ENCODE data around the gene HILPDA. TPM values are rescaled to one million over a fixed set of nuclear protein-coding genes. Genes with fewer than 3 reads are reported as not detected.
"Not testable (repeated sequence)": the region's sequence is repeated elsewhere in the genome, so short reads cannot be mapped to it uniquely, and the experiment has no call there.

The HILPDA gene
- polyA plus RNA-seq, 1 donor (not counting 4 experiments of a cell fraction or from before 2014, with no cell fraction given) = 17.9 TPM

DNA sequence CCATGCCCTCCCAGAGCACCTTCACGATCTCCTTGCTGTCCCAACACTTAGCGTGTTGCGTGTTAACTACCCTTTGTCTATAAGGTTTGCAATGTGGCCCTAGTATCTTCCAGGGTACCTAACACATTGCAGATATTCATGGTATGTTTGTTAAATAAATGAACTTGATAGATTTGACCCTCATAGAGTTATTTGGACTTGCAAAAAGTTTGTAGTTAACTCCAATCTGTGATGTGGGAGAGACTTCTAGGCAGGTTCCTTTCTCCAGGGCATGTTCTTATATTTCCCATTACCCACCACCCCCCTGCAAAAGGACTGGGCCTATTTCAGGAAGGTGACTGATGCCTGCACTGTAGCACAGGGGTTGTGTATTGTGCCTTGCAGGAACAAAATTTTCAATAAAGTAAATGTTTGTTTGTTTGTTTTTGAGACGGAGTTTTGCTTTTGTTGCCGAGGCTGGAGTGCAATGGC lies 612 bp downstream of the HILPDA start:
- Histone ChIP-seq H3K4me1 (ENCODE audit: control insufficient read depth, extremely low read depth, insufficient read depth, low read length) (peaks cover 17% of the 10 kb centered on the region), H3K79me2 (ENCODE audit: control insufficient read depth, insufficient read depth, low read length) (peaks cover 19% of the 10 kb centered on the region), H3K27me3 (ENCODE audit: control insufficient read depth, extremely low read depth, insufficient read depth, low read length) (peaks cover 3% of the 10 kb centered on the region), H3K9ac (ENCODE audit: control insufficient read depth, extremely low read depth, insufficient read depth, low read length) (peak overlapping the region; percentile 90), H2AFZ (ENCODE audit: control insufficient read depth, low read length) (peak overlapping the region; percentile 93), H3K9me3 (ENCODE audit: control insufficient read depth, low read depth, low read length) (no peaks in the 10 kb centered on the region), H3K4me2 (ENCODE audit: control insufficient read depth, extremely low read depth, insufficient read depth, low read depth, low read length) (peak overlapping the region; percentile 98), H3K36me3 (ENCODE audit: control insufficient read depth in 2 of 2, extremely low read depth in 1 of 2, insufficient read depth in 2 of 2, low read length in 2 of 2) (no peaks in the 10 kb centered on the region), H3K27ac (ENCODE audit: control insufficient read depth, insufficient read depth, low read length) (peak overlapping the region; percentile 76), H4K20me1 (ENCODE audit: control insufficient read depth, extremely low read depth, insufficient read depth, low read length) (no peaks in the 10 kb centered on the region), H3K4me3 (ENCODE audit: control insufficient read depth in 2 of 3, extremely low read depth in 1 of 3, insufficient read depth in 2 of 3, low read depth in 1 of 3, low read length in 3 of 3) (peak overlapping the region; percentile 82 to 96 (median 95)), H3K9me1 (ENCODE audit: control insufficient read depth, extremely low read depth, insufficient read depth, low read length) (no peaks in the 10 kb centered on the region)
- FAIRE-seq (no peak), DNase-seq (ENCODE audit: low read depth, low spot score) (no peak)
- TF ChIP-seq CTCF (optimal IDR thresholded peaks at IDR 0.05 in 1 of 3, IDR thresholded peaks at IDR 0.05 in 1 of 3, conservative IDR thresholded peaks at IDR 0.05 in 1 of 3; ENCODE audit: extremely low read depth in 1 of 3, insufficient read depth in 2 of 3, low read length in 3 of 3) (no peak), EZH2 (IDR thresholded peaks at IDR 0.05; ENCODE audit: low read length) (no peak)
- dilution Hi-C loops (cut with MboI; ENCODE audit: extremely low pct_ligation_motif_present, low sequenced_read_pairs) = no loop called here

GRCh38 chr7:128457385-128457784 lies 1.7 kb downstream of the HILPDA start:
- H3K9ac ChIP-seq (ENCODE audit: control insufficient read depth, extremely low read depth, insufficient read depth, low read length); H3K9me3 ChIP-seq (ENCODE audit: control insufficient read depth, low read depth, low read length); H3K27me3 ChIP-seq (ENCODE audit: control insufficient read depth, extremely low read depth, insufficient read depth, low read length); H3K9me1 ChIP-seq (ENCODE audit: control insufficient read depth, extremely low read depth, insufficient read depth, low read length); DNase-seq (ENCODE audit: low read depth, low spot score); H2AFZ ChIP-seq (ENCODE audit: control insufficient read depth, low read length); FAIRE-seq; dilution Hi-C loops (cut with MboI; ENCODE audit: extremely low pct_ligation_motif_present, low sequenced_read_pairs); H4K20me1 ChIP-seq (ENCODE audit: control insufficient read depth, extremely low read depth, insufficient read depth, low read length); H3K36me3 ChIP-seq (ENCODE audit: control insufficient read depth in 2 of 2, extremely low read depth in 1 of 2, insufficient read depth in 2 of 2, low read length in 2 of 2): not testable (repeated sequence)
- Histone ChIP-seq H3K4me1 (ENCODE audit: control insufficient read depth, extremely low read depth, insufficient read depth, low read length) (peaks cover 17% of the 10 kb centered on the region), H3K4me3 (ENCODE audit: control insufficient read depth in 2 of 3, extremely low read depth in 1 of 3, insufficient read depth in 2 of 3, low read depth in 1 of 3, low read length in 3 of 3) (peak overlapping the region in 2 of 3 experiments; percentile 39 to 95), H3K4me2 (ENCODE audit: control insufficient read depth, extremely low read depth, insufficient read depth, low read depth, low read length) (peak overlapping the region; percentile 98), H3K79me2 (ENCODE audit: control insufficient read depth, insufficient read depth, low read length) (peaks cover 19% of the 10 kb centered on the region), H3K27ac (ENCODE audit: control insufficient read depth, insufficient read depth, low read length) (peak overlapping the region; percentile 30)

DNA sequence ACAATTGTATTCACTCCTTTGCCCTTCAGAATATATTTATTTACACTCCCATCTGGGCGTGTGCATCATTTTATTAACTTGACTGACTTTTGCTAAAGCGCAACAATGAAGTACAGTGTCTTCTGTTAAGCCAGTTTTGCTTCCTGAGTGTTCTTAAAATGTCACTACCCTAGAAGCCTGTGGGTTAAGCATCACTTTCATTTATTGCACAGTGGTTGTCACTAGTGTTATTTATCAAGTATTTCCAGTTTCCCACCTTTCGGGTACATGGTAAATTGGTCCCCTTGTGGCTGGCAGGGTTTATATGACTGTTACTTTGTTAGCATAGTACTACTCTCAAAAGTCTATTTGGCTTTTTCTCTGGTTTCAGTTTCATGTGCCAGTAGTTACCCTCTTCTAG lies 3.3 kb downstream of the HILPDA start:
- no peaks in the 10 kb centered on the region for H4K20me1 ChIP-seq (ENCODE audit: control insufficient read depth, extremely low read depth, insufficient read depth, low read length)
- peaks cover 19% of the 10 kb centered on the region for H3K79me2 ChIP-seq (ENCODE audit: control insufficient read depth, insufficient read depth, low read length)
- H3K27ac ChIP-seq (ENCODE audit: control insufficient read depth, insufficient read depth, low read length) = no peak overlapping the region

More for the DNA sequence above, 3.3 kb downstream of the HILPDA start:
- Histone ChIP-seq H3K9me1 (ENCODE audit: control insufficient read depth, extremely low read depth, insufficient read depth, low read length) (no peaks in the 10 kb centered on the region), H3K4me3 (ENCODE audit: control insufficient read depth in 2 of 3, extremely low read depth in 1 of 3, insufficient read depth in 2 of 3, low read depth in 1 of 3, low read length in 3 of 3) (no peak overlapping the region), H3K4me2 (ENCODE audit: control insufficient read depth, extremely low read depth, insufficient read depth, low read depth, low read length) (peak overlapping the region; percentile 10), H3K27me3 (ENCODE audit: control insufficient read depth, extremely low read depth, insufficient read depth, low read length) (no peaks in the 10 kb centered on the region), H2AFZ (ENCODE audit: control insufficient read depth, low read length) (no peak overlapping the region), H3K4me1 (ENCODE audit: control insufficient read depth, extremely low read depth, insufficient read depth, low read length) (peaks cover 17% of the 10 kb centered on the region), H3K36me3 (ENCODE audit: control insufficient read depth in 2 of 2, extremely low read depth in 1 of 2, insufficient read depth in 2 of 2, low read length in 2 of 2) (no peaks in the 10 kb centered on the region), H3K9me3 (ENCODE audit: control insufficient read depth, low read depth, low read length) (no peaks in the 10 kb centered on the region), H3K9ac (ENCODE audit: control insufficient read depth, extremely low read depth, insufficient read depth, low read length) (no peak overlapping the region)
- TF ChIP-seq EZH2 (IDR thresholded peaks at IDR 0.05; ENCODE audit: low read length) (no peak), CTCF (optimal IDR thresholded peaks at IDR 0.05 in 1 of 3, IDR thresholded peaks at IDR 0.05 in 1 of 3, conservative IDR thresholded peaks at IDR 0.05 in 1 of 3; ENCODE audit: extremely low read depth in 1 of 3, insufficient read depth in 2 of 3, low read length in 3 of 3) (no peak)
- no peak for DNase-seq (ENCODE audit: low read depth, low spot score)
- FAIRE-seq = no peak
- dilution Hi-C loops (cut with MboI; ENCODE audit: extremely low pct_ligation_motif_present, low sequenced_read_pairs) = no loop called here

Measured in keratinocyte (primary cell).